OCI-LY7 (cell line): ENCODE measurements around the gene L3MBTL3. TPM values are rescaled to one million over a fixed set of nuclear protein-coding genes. Genes with fewer than 3 reads are reported as not detected.

Experiments
- BruUV-seq: library from RNA; stranded (reverse); fragments of 400-500 nt; replicated peaks from 2 replicates; lab custom pipeline; 2021; lab: Mats Ljungman, UMichigan
- CTCF ChIA-PET: fragments of 300-600 bp; sonication (Branson Sonifier 250); formaldehyde crosslinking; loops from one replicate; lab custom pipeline; 2022; ENCODE audit warnings: antibody characterized with exemption; ENCODE audit not compliant: unreplicated experiment; lab: Charles Lee
- POLR2A ChIA-PET: fragments of 300-600 bp; sonication (Branson Sonifier 250); formaldehyde crosslinking; loops from one replicate; lab custom pipeline; 2022; ENCODE audit warnings: antibody characterized with exemption; lab: Charles Lee
- DNase-seq: peaks from one replicate; pipeline ENCODE4 v3.0.0-alpha.2; 2015; ENCODE audit warnings: low spot score
- H2AFZ ChIP-seq: fragments of 200-600 bp; sonication (generic), shearing (Covaris generic); 2 replicates; pipeline ENCODE4 v1.6.1; 2014; ENCODE audit warnings: mild to moderate bottlenecking, antibody characterized with exemption, low read length, moderate library complexity
- H3K27ac ChIP-seq: fragments of 200-600 bp; sonication (generic); 2 replicates; pipeline ENCODE4 v1.5.1; 2014; ENCODE audit warnings: mixed run types, low read depth, mild to moderate bottlenecking, moderate library complexity, low read length, inconsistent platforms; ENCODE audit not compliant: poor library complexity, severe bottlenecking
- H3K36me3 ChIP-seq: fragments of 200-600 bp; sonication (generic); 2 replicates; pipeline ENCODE4 v1.6.1; 2014; ENCODE audit warnings: mild to moderate bottlenecking, antibody characterized with exemption, low read length, moderate library complexity, mixed read lengths; ENCODE audit not compliant: insufficient read depth
- H3K4me1 ChIP-seq: fragments of 200-600 bp; sonication (generic); 2 replicates; pipeline ENCODE4 v1.5.1; 2014; ENCODE audit warnings: mild to moderate bottlenecking, low read length; ENCODE audit not compliant: insufficient read depth, poor library complexity, severe bottlenecking
- H3K4me2 ChIP-seq: fragments of 200-600 bp; sonication (generic); 2 replicates; pipeline ENCODE4 v1.6.1; 2014; ENCODE audit warnings: mild to moderate bottlenecking, low read length
- H3K4me3 ChIP-seq: fragments of 200-600 bp; sonication (generic); 2 replicates; pipeline ENCODE4 v1.5.1; 2014; ENCODE audit warnings: mild to moderate bottlenecking, low read depth, low read length; ENCODE audit not compliant: poor library complexity, severe bottlenecking
- H3K79me2 ChIP-seq: fragments of 200-600 bp; sonication (generic); 2 replicates; pipeline ENCODE4 v1.6.1; 2016; ENCODE audit warnings: low read depth, mild to moderate bottlenecking, low read length, moderate library complexity, mixed read lengths; ENCODE audit not compliant: insufficient read depth
- H3K9me2 ChIP-seq: fragments of 200-600 bp; sonication (generic); 2 replicates; pipeline ENCODE4 v1.6.1; 2016; ENCODE audit warnings: mild to moderate bottlenecking, low read length, mixed read lengths; ENCODE audit not compliant: insufficient read depth
- H3K9me3 ChIP-seq: fragments of 200-600 bp; sonication (generic); 2 replicates; pipeline ENCODE4 v1.6.1; 2014; ENCODE audit warnings: mild to moderate bottlenecking, mixed run types, low read length, mixed read lengths
- H4K20me1 ChIP-seq: fragments of 200-600 bp; sonication (generic); 2 replicates; pipeline ENCODE4 v1.6.1; 2014; ENCODE audit warnings: mild to moderate bottlenecking, antibody characterized with exemption, low read length, moderate library complexity, mixed read lengths; ENCODE audit not compliant: insufficient read depth
- EZH2phosphoT487 ChIP-seq: fragments of 200-600 bp; sonication (generic); IDR thresholded peaks from 2 replicates; pipeline ENCODE4 v1.6.1; 2018; ENCODE audit warnings: low read depth, borderline replicate concordance, mild to moderate bottlenecking, mixed run types, antibody characterized with exemption, low read length, moderate library complexity, mixed read lengths
- intact Hi-C: fragments of 100-400 bp; cut with micrococcal nuclease; formaldehyde crosslinking; loops from one replicate; pipeline ENCODE4 v1.10.0; 2022; ENCODE audit not compliant: unreplicated experiment
- total RNA-seq, 2 experiments: library from RNA; depleted of rRNA in 1 of 2; stranded (reverse); fragments of >200 nt in 1 of 2; shearing (Covaris generic) in 1 of 2; gene quantifications; 2 replicates each; pipeline ENCODE4 v1.2.3, GENCODE V29; 2014 to 2022
- TF ChIP-seq, protein P1 (sequence below): fragments of 200-600 bp; sonication (generic); conservative IDR thresholded peaks from 2 replicates; pipeline ENCODE4 v1.5.1; 2014; ENCODE audit warnings: mild to moderate bottlenecking, antibody characterized with exemption, low read length, moderate library complexity, mixed read lengths

Gene L3MBTL3
- total RNA-seq, 2 experiments from 2014 or later = 7.9 to 11.0 TPM

DNA sequence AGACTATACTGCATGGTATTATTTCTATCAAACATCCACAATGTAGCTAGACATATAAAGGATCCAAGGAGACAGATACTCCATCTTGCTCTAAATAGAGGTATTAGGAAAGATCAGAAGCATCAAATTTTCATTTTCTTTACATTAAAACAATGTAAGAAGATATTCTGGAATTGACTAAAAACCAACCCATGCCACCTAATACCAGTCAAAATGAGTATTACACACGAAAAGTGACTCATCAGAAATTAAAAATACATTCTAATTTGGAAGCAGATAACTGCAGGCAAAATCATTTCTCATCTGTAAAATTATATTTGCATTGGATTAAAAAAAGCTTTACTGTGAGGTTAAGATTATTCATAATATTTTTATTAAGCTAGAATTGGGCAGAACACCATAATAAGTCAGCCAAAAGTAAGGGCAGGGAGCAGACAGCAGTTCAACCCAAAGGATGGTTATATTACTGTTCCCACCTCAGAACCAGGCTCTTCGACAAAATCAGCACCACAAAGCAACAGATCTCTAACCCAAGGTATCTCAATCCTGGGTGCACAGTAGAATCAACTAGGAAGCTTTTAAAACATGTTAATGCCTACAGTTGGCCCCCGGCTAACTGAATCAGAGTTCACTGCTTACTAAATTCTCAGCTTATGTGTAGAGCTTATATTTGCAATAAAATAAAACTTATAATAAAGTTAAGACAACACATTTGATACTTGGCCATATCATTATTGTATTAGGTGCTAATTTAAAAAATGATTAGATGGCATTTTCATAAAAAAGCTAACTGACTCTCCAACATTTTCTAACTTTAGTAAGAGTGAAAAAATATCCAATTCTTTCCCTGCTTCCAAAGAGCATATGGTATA lies 169.2 kb downstream of the L3MBTL3 start:
- no peak for TF ChIP-seq EZH2phosphoT487
- TF ChIP-seq, protein P1, sequence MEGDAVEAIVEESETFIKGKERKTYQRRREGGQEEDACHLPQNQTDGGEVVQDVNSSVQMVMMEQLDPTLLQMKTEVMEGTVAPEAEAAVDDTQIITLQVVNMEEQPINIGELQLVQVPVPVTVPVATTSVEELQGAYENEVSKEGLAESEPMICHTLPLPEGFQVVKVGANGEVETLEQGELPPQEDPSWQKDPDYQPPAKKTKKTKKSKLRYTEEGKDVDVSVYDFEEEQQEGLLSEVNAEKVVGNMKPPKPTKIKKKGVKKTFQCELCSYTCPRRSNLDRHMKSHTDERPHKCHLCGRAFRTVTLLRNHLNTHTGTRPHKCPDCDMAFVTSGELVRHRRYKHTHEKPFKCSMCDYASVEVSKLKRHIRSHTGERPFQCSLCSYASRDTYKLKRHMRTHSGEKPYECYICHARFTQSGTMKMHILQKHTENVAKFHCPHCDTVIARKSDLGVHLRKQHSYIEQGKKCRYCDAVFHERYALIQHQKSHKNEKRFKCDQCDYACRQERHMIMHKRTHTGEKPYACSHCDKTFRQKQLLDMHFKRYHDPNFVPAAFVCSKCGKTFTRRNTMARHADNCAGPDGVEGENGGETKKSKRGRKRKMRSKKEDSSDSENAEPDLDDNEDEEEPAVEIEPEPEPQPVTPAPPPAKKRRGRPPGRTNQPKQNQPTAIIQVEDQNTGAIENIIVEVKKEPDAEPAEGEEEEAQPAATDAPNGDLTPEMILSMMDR = no peak
- no peak overlapping the region for H3K27ac ChIP-seq
- H3K79me2 ChIP-seq = no peaks in the 10 kb centered on the region
- H3K4me3 ChIP-seq = no peak overlapping the region
- H3K4me1 ChIP-seq = no peaks in the 10 kb centered on the region
- H3K9me3 ChIP-seq = no peaks in the 10 kb centered on the region
- no peaks in the 10 kb centered on the region for H3K36me3 ChIP-seq
- intact Hi-C loops = no loop called here
- BruUV-seq = no TSS peak
- H3K9me2 ChIP-seq = no peaks in the 10 kb centered on the region
- no peaks in the 10 kb centered on the region for H4K20me1 ChIP-seq
- POLR2A ChIA-PET = interaction anchor here (0.6 to 1.3 kb wide), 4 partner anchors 9 to 573 kb away, joined by 3 read pairs; no protein-coding TSS in a partner anchor
- no peak overlapping the region for H2AFZ ChIP-seq
- CTCF ChIA-PET = no interaction called here
- H3K4me2 ChIP-seq = no peak overlapping the region
- no peak for DNase-seq

GRCh38 chr6:130188207-130188899 lies 170.0 kb downstream of the L3MBTL3 start:
- ChIA-PET POLR2A (interaction anchor here (0.7 to 1.0 kb wide), 2 partner anchors 75 to 1274 kb away, joined by 3 read pairs; no protein-coding TSS in a partner anchor), CTCF (no interaction called here)
- Histone ChIP-seq H3K4me2 (no peak overlapping the region), H3K36me3 (no peaks in the 10 kb centered on the region), H3K27ac (no peak overlapping the region), H3K4me1 (no peaks in the 10 kb centered on the region), H3K9me3 (no peaks in the 10 kb centered on the region), H3K9me2 (no peaks in the 10 kb centered on the region), H3K4me3 (no peak overlapping the region), H3K79me2 (no peaks in the 10 kb centered on the region), H2AFZ (no peak overlapping the region), H4K20me1 (no peaks in the 10 kb centered on the region)
- no TSS peak for BruUV-seq
- no peak for TF ChIP-seq EZH2phosphoT487
- TF ChIP-seq, protein P1 = no peak
- no peak for DNase-seq
- intact Hi-C loops = no loop called here
